DMS79 (cell line): ENCODE measurements around the gene SGPP1.
"Not testable (repeated sequence)": the region's sequence is repeated elsewhere in the genome, so short reads cannot be mapped to it uniquely, and the experiment has no call there.

Source experiments
- DNase-seq: peaks from one replicate; lab custom pipeline; 2025; lab: John Stamatoyannopoulos, UW

Gene SGPP1

DNA sequence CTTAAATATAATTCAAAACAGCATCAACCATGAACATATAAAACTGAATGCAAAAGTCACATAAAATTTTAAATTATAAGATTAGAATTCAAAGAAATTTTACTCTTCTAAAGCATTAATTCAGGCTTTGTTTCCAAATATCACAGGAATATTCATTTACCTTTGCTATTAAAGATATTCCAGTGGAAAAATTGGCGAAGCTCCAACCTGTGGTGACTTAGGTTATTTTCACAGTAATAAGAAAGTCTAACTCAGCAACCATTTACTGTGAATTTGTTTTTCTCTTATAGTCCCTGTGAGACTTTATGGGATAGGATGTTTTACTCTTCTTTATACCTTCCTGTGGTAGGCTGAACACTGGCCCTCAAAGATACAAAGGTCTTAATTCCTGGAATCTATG is 89.4 kb downstream of the SGPP1 start:
- DNase-seq = no peak

DNA sequence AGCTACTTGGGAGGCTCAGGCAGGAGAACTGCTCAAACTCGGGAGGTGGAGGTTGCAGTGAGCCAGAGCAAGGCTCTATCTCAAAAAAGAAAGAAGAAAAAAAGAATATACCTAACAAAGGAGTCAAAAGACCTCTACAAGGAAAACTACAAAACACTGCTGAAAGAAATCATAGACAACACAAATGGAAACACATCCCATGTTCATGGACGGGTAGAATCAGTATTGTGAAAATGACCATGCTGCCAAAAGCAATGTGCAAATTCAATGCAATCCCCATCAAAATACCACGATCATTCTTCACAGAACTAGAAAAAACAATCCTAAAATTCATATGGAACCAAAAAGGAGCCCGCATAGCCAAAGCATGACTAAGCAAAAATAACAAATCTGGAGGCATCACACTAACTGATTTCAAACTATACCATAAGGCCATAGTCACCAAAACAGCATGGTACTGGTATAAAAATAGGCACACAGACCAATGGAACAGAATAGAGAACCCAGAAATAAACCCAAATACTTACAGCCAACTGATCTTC is 91.7 kb downstream of the SGPP1 start:
- DNase-seq = not testable (repeated sequence)
